ENCODE data around the gene ZNF813.

DNA sequence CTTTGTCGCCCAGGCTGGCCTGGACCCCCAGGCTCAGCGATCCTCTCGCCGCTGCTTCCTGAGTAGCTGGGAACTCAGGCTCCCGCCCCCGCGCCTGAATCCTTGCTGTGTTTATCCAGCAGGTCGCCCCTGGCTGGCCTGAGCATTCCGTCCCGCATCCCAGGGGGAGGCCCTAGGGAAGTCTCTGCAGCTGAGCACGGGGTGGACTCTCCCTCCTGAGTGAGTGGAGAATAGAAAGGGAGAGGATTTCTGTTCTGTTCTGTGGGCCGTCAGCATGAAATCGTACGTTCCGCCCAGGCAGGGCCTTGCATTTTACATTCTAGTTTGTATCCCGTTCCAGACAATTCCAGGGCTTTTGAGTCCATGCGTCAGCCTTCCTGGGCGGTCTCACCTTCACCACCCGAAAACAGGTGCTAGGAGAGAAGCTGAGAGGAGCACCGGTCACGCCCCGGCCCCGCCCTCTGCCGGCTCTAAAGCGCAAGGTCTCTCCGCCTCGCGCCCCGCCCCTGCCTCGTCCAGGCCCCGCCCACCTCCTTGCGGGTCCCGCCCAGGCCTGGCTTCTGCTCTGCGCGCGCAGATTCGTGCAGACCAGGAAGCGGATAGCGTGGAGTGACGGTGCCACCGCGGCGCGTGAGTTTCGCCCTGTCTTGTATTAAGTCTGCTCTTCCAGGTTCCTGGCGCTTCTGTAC, 36.0 kb upstream of the ZNF813 start, which contains the start of gene ZNF761:
- TF ChIP-seq, protein P1, sequence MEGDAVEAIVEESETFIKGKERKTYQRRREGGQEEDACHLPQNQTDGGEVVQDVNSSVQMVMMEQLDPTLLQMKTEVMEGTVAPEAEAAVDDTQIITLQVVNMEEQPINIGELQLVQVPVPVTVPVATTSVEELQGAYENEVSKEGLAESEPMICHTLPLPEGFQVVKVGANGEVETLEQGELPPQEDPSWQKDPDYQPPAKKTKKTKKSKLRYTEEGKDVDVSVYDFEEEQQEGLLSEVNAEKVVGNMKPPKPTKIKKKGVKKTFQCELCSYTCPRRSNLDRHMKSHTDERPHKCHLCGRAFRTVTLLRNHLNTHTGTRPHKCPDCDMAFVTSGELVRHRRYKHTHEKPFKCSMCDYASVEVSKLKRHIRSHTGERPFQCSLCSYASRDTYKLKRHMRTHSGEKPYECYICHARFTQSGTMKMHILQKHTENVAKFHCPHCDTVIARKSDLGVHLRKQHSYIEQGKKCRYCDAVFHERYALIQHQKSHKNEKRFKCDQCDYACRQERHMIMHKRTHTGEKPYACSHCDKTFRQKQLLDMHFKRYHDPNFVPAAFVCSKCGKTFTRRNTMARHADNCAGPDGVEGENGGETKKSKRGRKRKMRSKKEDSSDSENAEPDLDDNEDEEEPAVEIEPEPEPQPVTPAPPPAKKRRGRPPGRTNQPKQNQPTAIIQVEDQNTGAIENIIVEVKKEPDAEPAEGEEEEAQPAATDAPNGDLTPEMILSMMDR (IDR thresholded peaks at IDR 0.05 in 8 of 11, conservative IDR thresholded peaks at IDR 0.05 in 3 of 11), result peak; percentile 20 to 79 (median 56)
- TF ChIP-seq POLR2A (IDR thresholded peaks at IDR 0.05) (no peak), POLR2AphosphoS5 (IDR thresholded peaks at IDR 0.05) (peak; percentile 95 to 98 (median 97))

All from spleen (tissue), 7 donors.